Heart left ventricle (tissue), 16 donors: ENCODE data around the gene PCDHA9. TPM values are rescaled to one million over a fixed set of nuclear protein-coding genes. Genes with fewer than 3 reads are reported as not detected.
A peak's percentile ranks its signal among the peaks of the same experiment; 100 is the strongest.

ENCODE experiments used
- ATAC-seq, 4 donors: fragments of 200-7000 bp; cut with Tn5 transposase; one replicate each; pipeline ENCODE4 v1.9.1; 2020 to 2022; ENCODE audit warnings: moderate library complexity in 4 of 4, mild to moderate bottlenecking in 3 of 4, moderate number of reproducible peaks in 1 of 4
- DNase-seq, 5 donors: peaks; one replicate each; pipeline ENCODE4 v3.0.0-alpha.2; 2020
- H3K27ac ChIP-seq, 12 donors: fragments of 200-600 bp; sonication (generic) in 4 of 12; one replicate each; pipeline versions ENCODE4 v1.5.0 to v1.8.0; 2016 to 2022; ENCODE audit warnings: mild to moderate bottlenecking in 2 of 12
- H3K27me3 ChIP-seq, 9 donors: fragments of 200-600 bp; sonication (generic) in 2 of 9; one replicate each; pipeline versions ENCODE4 v1.5.1 to v1.8.0; 2016 to 2022; ENCODE audit warnings: mild to moderate bottlenecking in 3 of 9
- H3K36me3 ChIP-seq, 9 donors: fragments of 200-600 bp; sonication (generic) in 2 of 9; one replicate each; pipeline versions ENCODE4 v1.5.0 to v1.8.0; 2018 to 2022; ENCODE audit warnings: mild to moderate bottlenecking in 2 of 9
- H3K4me1 ChIP-seq, 12 donors: fragments of 200-600 bp; sonication (generic) in 4 of 12; one replicate each; pipeline versions ENCODE4 v1.5.0 to v1.8.0; 2016 to 2022; ENCODE audit warnings: mild to moderate bottlenecking in 3 of 12
- H3K4me3 ChIP-seq, 12 donors: fragments of 200-600 bp; sonication (generic) in 4 of 12; one replicate each; pipeline versions ENCODE4 v1.5.0 to v1.8.0; 2017 to 2022; ENCODE audit warnings: mild to moderate bottlenecking in 9 of 12, moderate library complexity in 4 of 12
- H3K9me3 ChIP-seq, 12 donors: fragments of 200-600 bp; sonication (generic) in 4 of 12; one replicate each; pipeline versions ENCODE4 v1.5.0 to v1.8.0; 2016 to 2022; ENCODE audit warnings: mild to moderate bottlenecking in 1 of 12
- CTCF ChIP-seq, 12 donors: fragments of 200-600 bp; sonication (generic) in 4 of 12; IDR thresholded peaks; one replicate each; pipeline versions ENCODE4 v1.5.0 to v1.8.0; 2018 to 2022; ENCODE audit warnings: antibody characterized with exemption in 12 of 12, mild to moderate bottlenecking in 5 of 12
- POLR2A ChIP-seq, 2 donors: fragments of 450-650 bp; IDR thresholded peaks; one replicate each; pipeline ENCODE4 v1.6.1; 2017; ENCODE audit warnings: antibody characterized with exemption in 2 of 2, mild to moderate bottlenecking in 2 of 2, moderate library complexity in 2 of 2
- WGBS, 4 donors: extraction: QIAGEN DNeasy Blood & Tissue Kit in 2 of 4; methylation state at CpG; one replicate each; pipeline versions ENCODE4 v1.1.5 to v1.1.7; 2013 to 2018; 5-methylcytosine and 5-hydroxymethylcytosine counted together
- intact Hi-C, 10 donors: fragments of 100-400 bp; cut with DNase I; formaldehyde crosslinking; loops; one replicate each; pipeline versions ENCODE4 v1.11.1 to v1.14.2; 2022
- polyA plus RNA-seq, 2 donors: library from polyadenylated mRNA; stranded (reverse); fragments of 200-250 nt; gene quantifications; one replicate each; pipeline ENCODE4 v1.2.3, GENCODE V29; 2013
- total RNA-seq, 9 donors: library from RNA; depleted of rRNA in 2 of 9; stranded (reverse); fragments of >200 nt in 2 of 9; fragmentation: NEBNext Ultra II Directional in 3 of 9; extraction: Animal tissue kit (Norgen Biotek cat#: 25700) in 3 of 9; gene quantifications; one replicate each; pipeline versions ENCODE4 v1.1.0 to v1.2.4, GENCODE V29; 2016 to 2023
- donor health status: ischemic (EF 13 %, LVEDD 7.1; RV severe dilation, severe dysfunction).
- donor health status: healthy with polysubstance abuse.
- donor health status: DM: no; HTN: yes; CAD: no.
- donor health status: DM: no; HTN: no; CAD: no.
- donor health status: ischemic (EF 25% LVEDD 6.9; RV normal size, moderate dysfunction).
- donor health status: ischemic (EF 25% LVEDD 5.7; RV mildly dilated, moderate dysfunction).
- donor health status: healthy.
- donor health status: DM: yes; HTN: yes; CAD: no.
- donor health status: ischemic (EF 35%, LVEDD 5.7; RV mildly dilated, moderate dysfunction).
- donor health status: nonischemic (EF 11% LVEDD 7.7; RV severe dilation, severe dysfunction).
- donor health status: DM: yes; HTN: yes; CAD: no.
- donor health status: PGD.
- donor health status: ischemic (EF 29% LVEDD 5.4; RV normal size, mild dysfunction).
- donor health status: nonischemic (EF 23%, LVEDD 6.1; RV moderate dilation, normal function).

The PCDHA9 gene
- total and polyA plus RNA-seq, 11 donors, result 0.07 to 0.15 (median 0.08) TPM; not detected in 8

GRCh38 chr5:140855772-140856674 is 7.8 kb downstream of the PCDHA9 start, which contains the start of gene PCDHA10:
TSS of gene PCDHA10 (plus strand) at chr5:140855897. CDS start at chr5:140856049, 152 bp downstream.
- Histone ChIP-seq H3K4me3 (peak within 1 kb of the TSS in 7 of 12 donors; percentile 15 to 49 (median 29)), H3K27ac (no peak within 1 kb of the TSS), H3K36me3 (no peaks in the 10 kb centered on the region), H3K9me3 (peaks cover 0 to 34% (median 11%) of the 10 kb centered on the region in 12 donors), H3K27me3 (peaks cover 0 to 72% (median 11%) of the 10 kb centered on the region in 9 donors), H3K4me1 (no peaks in the 10 kb centered on the region)
- TF ChIP-seq POLR2A (IDR thresholded peaks at IDR 0.05), result no peak
- peak in 6 of 12 donors; percentile 8 to 41 (median 26) for TF ChIP-seq CTCF (IDR thresholded peaks at IDR 0.05)
- 15 to 22% (median 16%) methylated on average over 42 to 44 of the region's 44 CpGs for WGBS, 4 donors
- ATAC-seq (no peak), DNase-seq (no peak)
- intact Hi-C loops, result loop anchor here in 1 of 10 donors (10.0 kb wide), 1 partner anchor 189 kb away; no protein-coding TSS in a partner anchor

GRCh38 chr5:140857177-140857986 is 9.2 kb downstream of the PCDHA9 start:
- DNase-seq, result no peak
- H3K4me1 ChIP-seq, result no peaks in the 10 kb centered on the region
- 44 to 61% (median 55%) methylated on average over 67 to 94 of the region's 94 CpGs for WGBS, 4 donors
- intact Hi-C loops, result loop anchor here in 1 of 10 donors (10.0 kb wide), 1 partner anchor 187 kb away; no protein-coding TSS in a partner anchor
- TF ChIP-seq POLR2A (IDR thresholded peaks at IDR 0.05), result no peak
- no peak for TF ChIP-seq CTCF (IDR thresholded peaks at IDR 0.05)
- no peaks in the 10 kb centered on the region for H3K36me3 ChIP-seq
- no peak for ATAC-seq
- H3K4me3 ChIP-seq, result no peak overlapping the region
- no peak overlapping the region for H3K27ac ChIP-seq
- peaks cover 0 to 68% (median 14%) of the 10 kb centered on the region in 9 donors for H3K27me3 ChIP-seq
- peaks cover 0 to 43% (median 15%) of the 10 kb centered on the region in 12 donors for H3K9me3 ChIP-seq

DNA sequence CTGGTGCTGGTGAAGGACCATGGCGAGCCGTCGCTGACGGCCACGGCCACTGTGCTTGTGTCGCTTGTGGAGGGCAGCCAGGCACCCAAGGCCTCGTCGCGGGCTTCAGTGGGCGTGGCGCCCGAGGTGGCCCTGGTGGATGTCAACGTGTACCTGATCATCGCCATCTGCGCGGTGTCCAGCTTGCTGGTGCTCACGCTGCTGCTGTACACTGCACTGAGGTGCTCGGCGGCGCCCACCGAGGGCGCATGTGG is 9.7 kb downstream of the PCDHA9 start:
- ATAC-seq, result no peak
- peaks cover 0 to 68% (median 14%) of the 10 kb centered on the region in 9 donors for H3K27me3 ChIP-seq
- intact Hi-C loops, result loop anchor here in 1 of 10 donors (10.0 kb wide), 1 partner anchor 187 kb away; no protein-coding TSS in a partner anchor
- WGBS, 4 donors, result 49 to 60% (median 53%) methylated on average over 2 to 22 of the region's 22 CpGs
- no peak overlapping the region for H3K27ac ChIP-seq
- peak in 1 of 5 donors; percentile 19 for DNase-seq
- no peaks in the 10 kb centered on the region for H3K36me3 ChIP-seq
- no peak for TF ChIP-seq CTCF (IDR thresholded peaks at IDR 0.05)
- TF ChIP-seq POLR2A (IDR thresholded peaks at IDR 0.05), result no peak
- H3K9me3 ChIP-seq, result peaks cover 0 to 46% (median 19%) of the 10 kb centered on the region in 12 donors
- no peak overlapping the region for H3K4me3 ChIP-seq
- no peaks in the 10 kb centered on the region for H3K4me1 ChIP-seq
